PFSK-1 (cell line): ENCODE data around the gene LGALS3BP.

Experiments used
- FOXP2 ChIP-seq: optimal IDR thresholded peaks from 2 replicates; pipeline ENCODE3; 2011; ENCODE audit warnings: borderline replicate concordance, control low read depth, inconsistent platforms; ENCODE audit not compliant: insufficient read depth; ENCODE audit errors: extremely low read length, extremely low read depth
- POLR2AphosphoS5 ChIP-seq: IDR thresholded peaks from 2 replicates; pipeline ENCODE4 v1.6.1; 2012; ENCODE audit warnings: low read depth, mild to moderate bottlenecking, control low read depth, low read length, moderate library complexity
- REST ChIP-seq, 2 experiments: IDR thresholded peaks; 2 replicates each; pipeline versions ENCODE4 v1.6.1 to v1.8.0; 2011 to 2012; ENCODE audit warnings: low read depth in 2 of 2, low read length in 2 of 2, control low read depth in 1 of 2, inconsistent platforms in 1 of 2, mild to moderate bottlenecking in 1 of 2, moderate library complexity in 1 of 2; ENCODE audit not compliant: insufficient read depth in 1 of 2
- SIN3A ChIP-seq: IDR thresholded peaks from 2 replicates; pipeline ENCODE4 v1.6.1; 2012; ENCODE audit warnings: mild to moderate bottlenecking, low read length, moderate library complexity, borderline replicate concordance; ENCODE audit not compliant: insufficient read depth
- TAF1 ChIP-seq: IDR thresholded peaks from 2 replicates; pipeline ENCODE4 v1.6.1; 2012; ENCODE audit warnings: low read length, control low read depth, borderline replicate concordance; ENCODE audit not compliant: insufficient read depth

The LGALS3BP gene

DNA sequence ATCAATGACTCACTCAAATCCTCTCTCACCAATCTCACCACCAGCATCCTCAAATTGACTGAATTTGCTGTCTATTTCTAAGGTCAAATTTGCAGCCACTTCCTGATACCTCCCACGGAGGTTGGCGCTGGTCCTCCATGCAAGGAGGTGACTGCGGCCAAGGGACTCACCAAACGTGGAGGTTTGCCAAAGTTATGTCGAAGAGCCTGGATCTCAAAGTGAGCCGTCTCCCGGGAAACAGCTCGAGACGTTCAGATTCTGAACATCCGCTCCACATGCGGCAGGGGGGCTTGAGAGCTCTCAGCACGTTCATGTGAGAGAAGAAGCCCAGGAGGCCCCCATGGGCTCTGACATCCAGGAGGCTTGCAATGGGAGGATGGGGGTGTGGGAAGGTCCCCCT lies 22.6 kb downstream of the LGALS3BP start:
- TF ChIP-seq SIN3A: no peak
- TF ChIP-seq REST (IDR thresholded peaks at IDR 0.05; ENCODE audit: insufficient read depth in 1 of 2, low read depth in 2 of 2, low read length in 2 of 2): no peak
- TF ChIP-seq FOXP2: no peak
- TF ChIP-seq POLR2AphosphoS5: no peak
- TF ChIP-seq TAF1: no peak

- no peak for TF ChIP-seq REST (IDR thresholded peaks at IDR 0.05; ENCODE audit: insufficient read depth in 1 of 2, low read depth in 2 of 2, low read length in 2 of 2)
- no peak for TF ChIP-seq SIN3A
- no peak for TF ChIP-seq FOXP2
- TF ChIP-seq TAF1: no peak
These were observed 23.5 kb downstream of the LGALS3BP start for GRCh38 chr17:78956254-78956653.

DNA sequence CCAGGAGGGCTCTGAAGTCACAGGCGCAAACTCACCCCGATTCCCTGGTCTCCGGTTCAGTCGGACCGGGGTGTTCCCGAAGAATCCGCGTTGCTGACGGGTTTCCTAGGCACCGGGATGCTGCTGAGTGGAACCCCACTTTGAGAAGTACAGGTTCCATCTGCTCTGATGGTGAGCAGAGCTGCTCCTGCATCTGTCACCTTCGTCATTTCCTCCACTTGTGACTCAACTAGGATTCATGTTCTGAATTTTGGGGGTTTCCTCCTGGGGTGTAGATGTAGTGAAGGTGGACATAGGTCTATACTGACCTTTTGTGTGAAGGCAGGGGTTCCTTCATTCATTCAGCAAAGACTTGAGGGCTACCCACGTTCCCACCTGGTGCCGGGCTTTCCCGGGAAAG lies 25.0 kb downstream of the LGALS3BP start:
- TF ChIP-seq FOXP2 (no peak), TAF1 (no peak), SIN3A (no peak), POLR2AphosphoS5 (no peak), REST (IDR thresholded peaks at IDR 0.05; ENCODE audit: insufficient read depth in 1 of 2, low read depth in 2 of 2, low read length in 2 of 2) (no peak)

DNA sequence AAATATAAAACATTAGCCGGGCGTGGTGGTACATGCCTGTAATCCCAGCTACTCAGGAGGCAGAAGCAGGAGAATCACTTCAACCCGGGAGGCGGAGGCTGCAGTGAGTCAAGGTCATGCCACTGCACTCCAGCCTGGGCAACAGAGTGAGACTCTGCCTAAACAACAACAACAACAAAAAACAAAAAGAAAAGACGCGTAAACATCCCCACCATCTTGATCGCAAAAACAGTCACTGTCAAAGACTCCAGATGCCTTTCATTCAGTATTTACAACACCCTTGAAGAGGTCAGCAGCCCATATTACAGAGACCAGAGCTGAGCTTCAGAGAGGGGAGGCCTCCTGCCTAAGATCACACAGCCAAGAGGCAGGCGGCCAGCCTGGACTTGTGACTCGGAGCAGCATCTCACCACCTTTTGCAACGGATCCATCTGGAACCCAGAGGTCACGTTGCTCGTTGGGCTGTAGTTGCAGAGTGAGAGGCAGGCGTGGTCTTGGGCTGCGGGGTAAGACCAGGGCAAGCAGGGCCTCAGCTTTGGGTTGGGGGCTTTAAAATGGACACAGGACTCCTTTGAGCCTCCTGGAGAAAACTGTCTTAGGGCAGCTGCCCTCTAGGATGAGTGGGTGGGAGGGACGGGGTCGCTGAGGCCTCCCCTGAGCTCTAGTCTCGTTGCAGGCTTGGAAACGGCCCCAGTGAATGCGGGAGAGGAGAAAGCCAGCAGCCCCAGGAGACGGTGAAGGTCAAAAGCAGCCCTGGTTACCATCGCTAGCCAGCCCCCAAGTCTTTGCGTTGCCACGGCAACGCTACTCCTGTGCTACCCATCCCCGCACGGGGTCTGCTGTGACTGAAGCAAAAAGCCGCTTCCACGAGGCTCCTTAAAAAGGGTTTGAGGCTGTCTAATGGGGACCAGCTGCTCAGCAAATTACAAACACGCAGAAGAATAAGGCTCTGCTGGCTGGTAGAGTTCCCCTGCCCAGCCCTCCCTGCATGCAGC lies 26.1 kb downstream of the LGALS3BP start:
- no peak for TF ChIP-seq FOXP2
- TF ChIP-seq TAF1: no peak
- TF ChIP-seq POLR2AphosphoS5: no peak
- TF ChIP-seq SIN3A: no peak
- TF ChIP-seq REST (IDR thresholded peaks at IDR 0.05; ENCODE audit: insufficient read depth in 1 of 2, low read depth in 2 of 2, low read length in 2 of 2): no peak
